OCI-LY1 (cell line): Measurements from ENCODE around the gene GRIK3.

ENCODE experiments used
- CTCF ChIP-seq: fragments of 200-600 bp; sonication (generic), shearing (Covaris generic); IDR thresholded peaks from 2 replicates; pipeline ENCODE4 v1.5.1; 2017; ENCODE audit warnings: mild to moderate bottlenecking, antibody characterized with exemption, low read length, moderate library complexity, mixed read lengths
- EZH2 ChIP-seq: fragments of 200-600 bp; sonication (generic), shearing (Covaris generic); IDR thresholded peaks from 2 replicates; pipeline ENCODE4 v1.8.0; 2017; ENCODE audit warnings: borderline replicate concordance, mixed run types, mild to moderate bottlenecking, antibody characterized with exemption, low read length, moderate library complexity, mixed read lengths

GRCh38 chr1:37016121-37016520 lies 18.2 kb downstream of the GRIK3 start:
- TF ChIP-seq CTCF (no peak), EZH2 (no peak)
